Activated CD4-positive, alpha-beta T cell treated with anti-CD3 and anti-CD28 coated beads, Interleukin-2, Interleukin-6, amounts not matched to agents 100 ng/mL and 50 ng/mL, durations not matched to agents 16 hours and 8 hours (primary cell): ENCODE data around the gene ERAL1.
A peak's percentile ranks its signal among the peaks of the same experiment; 100 is the strongest.

Source experiments
- DNase-seq: peaks from one replicate; pipeline ENCODE4 v3.0.0-alpha.2; 2020

The ERAL1 gene

GRCh38 chr17:28880572-28880945 is 25.7 kb downstream of the ERAL1 start:
- no peak for DNase-seq

- DNase-seq, result no peak
These were observed 26.8 kb downstream of the ERAL1 start for GRCh38 chr17:28881533-28882056.

DNA sequence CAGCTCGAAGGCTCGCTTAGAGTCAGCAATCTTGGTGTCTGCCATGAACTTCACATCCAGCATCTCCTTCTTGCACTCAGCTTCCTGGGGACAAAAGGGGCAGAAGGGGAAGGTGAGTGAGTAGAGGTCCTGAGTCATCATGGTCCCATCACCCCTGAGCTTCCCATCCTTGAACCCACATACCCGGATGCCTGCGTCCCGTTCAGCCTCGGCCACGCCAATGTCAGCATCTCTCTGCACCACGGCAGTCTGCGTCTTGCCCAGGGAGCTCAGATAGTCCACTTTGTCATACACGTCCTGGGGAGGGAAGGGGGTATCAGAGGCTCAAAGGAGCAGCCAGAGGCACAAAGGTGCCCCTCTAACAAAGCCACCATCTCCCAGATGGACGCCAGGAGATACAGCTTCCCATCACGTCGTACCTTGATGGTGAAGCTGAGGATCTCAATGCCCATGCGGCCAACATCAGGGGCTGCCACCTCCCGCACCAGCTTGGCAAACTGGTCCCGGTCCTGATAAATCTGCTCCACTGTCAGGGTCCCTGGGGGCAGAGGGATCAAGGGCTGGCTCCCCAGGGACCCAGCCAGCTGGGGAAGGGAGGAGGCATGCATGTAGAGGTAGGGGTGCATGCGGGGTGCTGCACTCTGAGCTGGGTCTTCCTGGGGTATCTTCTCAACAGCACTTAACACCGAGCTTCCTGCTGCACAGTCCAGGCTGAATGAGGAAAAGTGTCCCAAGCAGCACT is 27.5 kb downstream of the ERAL1 start:
- DNase-seq, result no peak

- DNase-seq, result no peak
These were observed 29.3 kb downstream of the ERAL1 start for GRCh38 chr17:28883967-28884702.

DNA sequence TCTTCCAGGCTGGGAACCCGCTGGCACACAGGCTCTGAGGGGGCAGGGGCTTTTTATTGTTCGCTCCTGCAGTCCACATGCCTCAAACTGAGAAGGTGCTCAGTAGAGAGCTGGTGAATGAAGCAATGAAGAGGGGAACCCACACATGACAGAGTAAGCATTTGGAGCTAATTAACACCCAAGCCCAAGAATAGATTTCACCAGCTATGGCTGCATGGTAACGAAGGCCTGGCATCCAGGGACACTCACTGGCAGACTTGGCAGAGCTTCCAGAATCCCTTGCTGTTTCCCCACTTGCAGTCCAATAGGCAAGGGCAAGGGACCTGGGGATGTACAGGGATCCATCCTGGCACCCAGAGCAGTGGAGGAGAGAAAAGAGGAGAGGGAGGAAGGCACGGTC is 30.5 kb downstream of the ERAL1 start:
- no peak for DNase-seq

DNA sequence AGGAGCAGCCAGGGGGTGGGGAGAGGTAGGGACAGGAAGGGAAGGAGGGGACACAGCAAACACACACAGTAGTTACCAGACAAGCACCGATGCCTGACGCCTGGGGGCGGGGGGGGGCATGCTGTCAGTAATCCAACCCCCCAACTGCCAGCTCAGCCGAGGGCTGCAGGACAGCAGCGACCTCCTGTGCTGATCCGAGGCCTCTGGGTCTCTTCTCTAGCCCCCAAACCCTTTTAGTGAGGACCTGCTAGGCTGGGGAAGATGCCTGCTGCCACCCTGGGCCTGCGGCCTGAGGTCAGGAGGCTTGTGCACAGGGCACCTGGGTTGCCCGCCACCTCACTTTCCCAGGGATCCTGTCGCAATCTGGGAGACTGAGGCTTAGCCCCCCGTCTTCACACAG is 31.1 kb downstream of the ERAL1 start:
- no peak for DNase-seq

- DNase-seq, result no peak
These were observed 33.2 kb downstream of the ERAL1 start for GRCh38 chr17:28887871-28888471.

DNA sequence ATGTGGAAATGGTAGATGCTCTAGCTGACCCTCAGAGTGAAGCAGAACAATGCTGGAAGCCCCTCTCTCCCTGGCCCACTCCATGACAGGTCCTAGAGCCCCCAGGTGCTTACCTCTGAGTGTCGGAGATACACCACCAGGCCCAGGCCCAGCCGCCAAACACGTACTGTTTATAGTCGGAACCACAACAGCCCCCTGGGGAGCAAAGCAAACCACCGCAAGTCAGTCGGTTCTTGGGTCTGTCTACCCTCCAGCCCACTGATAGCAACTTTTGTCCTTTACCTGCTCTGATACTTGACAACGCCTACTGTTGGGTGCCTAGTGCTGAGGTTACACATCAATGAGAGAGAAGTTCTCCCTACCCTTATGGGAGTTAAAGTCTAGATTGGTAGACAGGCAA is 34.0 kb downstream of the ERAL1 start:
- DNase-seq, result no peak

DNA sequence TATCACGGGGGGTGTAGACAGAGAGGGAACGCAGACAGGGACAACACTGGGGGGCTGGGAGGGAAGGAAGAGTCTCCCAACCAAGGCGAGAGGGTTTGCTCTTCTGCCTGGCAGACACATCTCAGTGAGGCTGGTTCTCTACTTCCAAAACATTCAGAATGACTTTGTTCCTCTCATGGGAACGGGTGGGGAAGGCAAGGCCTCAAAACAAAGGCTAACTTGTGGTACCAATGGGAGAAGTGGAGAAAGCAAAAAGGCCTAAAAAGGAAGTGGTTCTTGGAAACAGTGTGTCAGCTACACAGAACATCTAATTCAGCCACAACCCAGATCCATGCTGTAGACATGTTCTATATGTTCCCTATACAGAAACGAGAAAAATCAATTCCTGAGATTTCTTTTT is 35.2 kb downstream of the ERAL1 start:
- peak; percentile 15 for DNase-seq

DNA sequence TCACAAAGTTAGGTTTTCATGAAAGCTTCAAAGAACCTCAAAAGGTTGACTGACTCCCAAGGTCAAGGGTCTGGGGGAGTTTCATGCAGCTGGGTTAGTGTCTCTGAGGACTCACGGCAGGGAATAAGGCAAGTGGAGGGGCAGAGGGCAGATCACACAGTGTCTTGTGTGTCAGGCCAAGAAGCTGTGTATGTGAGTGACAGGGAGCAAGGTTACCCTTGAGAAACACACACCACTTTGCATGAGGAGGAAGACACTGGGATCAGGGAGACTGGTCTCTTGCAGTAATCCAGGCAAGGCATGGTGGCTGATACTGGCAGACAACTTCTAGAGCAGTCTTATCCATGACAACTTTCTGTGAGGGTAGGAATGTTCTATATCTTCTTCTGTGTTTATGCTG is 36.4 kb downstream of the ERAL1 start:
- DNase-seq, result no peak

- DNase-seq, result no peak
These were observed 37.2 kb downstream of the ERAL1 start for GRCh38 chr17:28892024-28892423.

DNA sequence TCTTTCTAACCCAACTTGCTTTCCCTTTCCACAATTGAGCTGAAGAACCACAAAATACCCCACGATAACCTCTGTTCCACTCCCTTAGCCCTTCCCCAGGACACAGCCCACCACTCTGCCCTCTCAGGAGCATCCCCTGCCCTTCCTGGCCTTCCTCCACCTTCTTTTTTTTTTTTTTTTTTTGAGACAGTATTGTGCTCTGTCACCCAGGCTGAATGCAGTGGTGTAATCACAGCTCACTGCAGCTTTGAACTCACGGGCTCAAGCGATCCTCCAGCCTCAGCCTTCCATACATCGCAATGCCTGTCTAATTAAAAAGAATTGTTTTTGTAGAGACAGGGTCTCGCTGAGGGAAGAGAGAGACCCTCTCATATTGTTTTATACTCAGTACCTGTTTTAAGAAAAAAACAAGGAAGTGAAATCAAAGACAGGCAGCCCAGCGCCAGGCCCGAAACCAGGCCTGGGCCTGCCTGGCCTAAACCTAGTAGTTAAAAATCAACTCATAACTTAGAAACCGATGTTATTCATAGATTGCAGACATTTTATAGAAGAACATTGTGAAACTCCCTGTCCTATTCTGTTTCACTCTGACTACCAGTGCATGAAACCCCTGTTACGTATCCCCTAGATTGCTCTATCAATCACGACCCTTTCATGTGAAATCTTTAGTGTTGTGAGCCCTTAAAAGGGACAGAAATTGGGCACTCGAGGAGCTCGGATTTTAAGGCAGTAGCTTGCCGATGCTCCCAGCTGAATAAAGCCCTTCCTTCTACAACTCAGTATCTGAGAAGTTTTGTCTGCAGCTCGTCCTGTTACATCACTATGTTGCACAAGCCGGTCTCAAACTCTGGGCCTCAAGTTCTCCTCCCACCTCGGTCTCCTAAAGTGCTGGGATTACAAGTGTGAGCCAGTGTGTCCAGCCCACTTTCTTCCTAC is 38.7 kb downstream of the ERAL1 start:
- DNase-seq, result peak; percentile 64

DNA sequence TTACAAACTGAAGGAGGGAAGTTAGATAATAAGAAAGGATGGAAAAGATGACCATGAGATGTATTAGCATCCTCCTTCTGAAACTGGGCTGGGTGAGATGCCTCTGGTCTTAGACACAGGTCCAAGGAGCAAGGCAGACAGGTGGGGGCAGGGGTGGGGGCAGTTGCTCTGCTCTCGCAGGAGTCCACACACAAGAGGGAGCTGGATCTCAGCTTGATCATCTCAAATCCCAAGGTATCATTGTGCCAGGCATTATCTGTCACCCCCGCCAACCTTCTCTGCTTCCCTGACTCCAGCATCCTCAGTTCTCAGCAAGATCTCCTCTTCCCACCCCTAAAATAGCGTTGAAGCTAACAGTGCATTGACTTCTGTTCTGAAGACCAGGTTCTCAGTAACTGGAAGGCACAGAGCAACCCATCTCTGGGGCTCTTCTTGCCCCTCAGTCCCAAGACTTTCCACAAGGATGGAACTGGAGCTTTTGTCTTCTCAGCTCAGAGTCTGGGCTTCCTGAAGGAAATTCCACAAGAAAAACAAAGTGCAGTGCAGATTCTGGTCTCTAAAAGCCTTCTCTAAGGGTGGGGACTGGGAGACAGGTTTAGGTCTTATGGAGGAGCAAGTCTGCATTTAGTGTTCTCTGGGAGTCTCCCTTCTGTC is 41.1 kb downstream of the ERAL1 start:
- DNase-seq, result peak; percentile 10

DNA sequence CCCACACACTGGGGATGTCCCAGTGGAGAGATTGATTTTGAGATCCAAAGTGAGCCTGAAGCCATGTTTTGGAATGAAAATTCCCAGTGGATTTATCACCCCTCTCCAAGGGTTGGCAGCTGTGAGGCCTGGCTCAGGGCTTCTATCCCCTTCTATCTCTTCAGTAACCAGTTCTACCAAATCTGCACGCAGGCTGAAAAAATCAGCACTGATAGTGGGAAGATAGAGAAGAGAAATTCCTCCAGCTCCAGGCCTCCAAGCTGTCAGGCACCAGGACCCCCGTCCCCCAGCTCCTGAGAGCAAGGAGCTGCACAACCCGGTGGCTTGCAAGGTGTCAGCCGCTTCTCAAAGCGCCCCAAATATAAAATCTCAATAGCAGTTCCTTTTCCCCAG is 41.7 kb downstream of the ERAL1 start:
- DNase-seq, result no peak

DNA sequence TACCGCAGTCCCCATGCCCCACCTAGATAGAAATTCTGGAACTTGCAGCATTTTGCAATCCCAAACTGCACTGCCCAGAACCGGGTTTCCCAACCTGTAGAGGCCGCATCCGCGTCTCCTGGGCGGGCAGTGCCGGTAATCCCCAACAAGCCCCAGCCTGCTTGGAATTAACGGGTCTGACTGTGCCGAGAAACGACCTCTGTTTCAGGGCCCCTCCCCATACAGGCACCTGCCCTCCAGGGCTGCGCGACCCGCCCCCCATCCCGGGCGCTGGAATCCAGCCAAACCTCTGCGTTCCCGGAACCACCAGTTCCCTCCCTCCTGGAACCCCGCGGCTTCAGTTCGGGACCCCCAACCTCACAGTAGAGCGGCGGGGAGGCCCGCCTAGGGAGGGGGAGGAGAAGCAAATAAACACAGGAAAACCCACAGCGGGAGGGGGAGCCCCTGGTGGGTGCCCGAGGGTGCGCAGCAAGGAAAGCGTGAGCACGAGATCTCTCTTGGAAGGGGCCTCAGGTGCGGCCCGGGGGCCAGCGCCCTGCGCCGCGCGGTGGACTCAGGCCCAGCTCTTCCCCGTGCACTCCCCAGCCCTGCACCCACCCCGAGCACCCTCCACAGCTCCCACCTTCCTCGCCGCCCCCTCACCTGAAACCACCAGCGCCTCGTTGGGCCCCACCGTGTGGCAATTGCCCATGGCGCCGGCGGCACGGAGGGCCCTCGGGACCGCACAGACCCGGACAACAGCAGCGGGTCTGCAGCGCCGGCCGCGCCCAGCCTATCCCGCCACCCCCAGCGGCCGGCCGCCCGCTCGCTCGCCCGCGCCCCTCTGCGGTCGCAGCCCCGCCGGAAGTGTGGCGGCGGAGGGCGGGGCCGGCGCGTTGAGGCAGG is 42.3 kb downstream of the ERAL1 start, which contains the start of gene FLOT2:
Gene FLOT2, minus strand, starts transcription at position 850 of the 885 bp plus-strand sequence. Its CDS starts 159 bp downstream, at position 691.
- peak; percentile 60 for DNase-seq

DNA sequence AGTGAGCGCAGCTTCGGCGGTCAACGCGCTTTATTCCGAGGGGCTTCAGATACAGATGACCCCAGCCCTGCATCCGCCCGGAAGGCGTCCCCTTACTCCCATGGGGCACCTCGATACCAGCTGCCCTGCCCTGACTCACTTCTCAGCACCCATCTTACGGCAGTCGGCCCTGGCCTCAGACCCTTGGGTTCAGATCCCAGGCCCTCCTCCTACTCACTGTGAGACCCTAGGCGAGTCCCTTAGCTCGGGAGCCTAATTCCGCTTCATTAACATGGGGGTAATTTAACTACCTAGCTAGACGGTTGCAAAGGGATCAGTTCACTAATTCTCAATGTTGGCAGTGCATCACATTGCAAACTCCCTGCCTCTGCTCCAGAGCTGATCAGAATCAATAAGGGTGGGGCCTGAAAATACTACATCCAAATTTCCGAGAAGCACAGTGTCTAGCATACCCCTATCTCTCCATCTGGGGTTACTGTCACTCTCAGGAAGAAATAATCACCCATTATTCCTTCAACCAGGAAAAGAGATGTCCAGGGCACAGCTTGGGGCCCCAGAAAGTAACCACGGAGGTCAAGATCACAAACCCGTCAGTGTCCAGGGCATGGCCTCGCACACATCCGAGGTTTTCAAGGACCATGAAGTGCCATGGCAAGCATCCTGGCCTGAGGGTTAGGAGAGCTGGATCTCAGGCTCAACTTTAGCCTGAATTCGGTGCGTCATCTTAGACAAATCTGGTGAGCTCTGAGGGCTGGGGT is 43.1 kb downstream of the ERAL1 start:
- no peak for DNase-seq

DNA sequence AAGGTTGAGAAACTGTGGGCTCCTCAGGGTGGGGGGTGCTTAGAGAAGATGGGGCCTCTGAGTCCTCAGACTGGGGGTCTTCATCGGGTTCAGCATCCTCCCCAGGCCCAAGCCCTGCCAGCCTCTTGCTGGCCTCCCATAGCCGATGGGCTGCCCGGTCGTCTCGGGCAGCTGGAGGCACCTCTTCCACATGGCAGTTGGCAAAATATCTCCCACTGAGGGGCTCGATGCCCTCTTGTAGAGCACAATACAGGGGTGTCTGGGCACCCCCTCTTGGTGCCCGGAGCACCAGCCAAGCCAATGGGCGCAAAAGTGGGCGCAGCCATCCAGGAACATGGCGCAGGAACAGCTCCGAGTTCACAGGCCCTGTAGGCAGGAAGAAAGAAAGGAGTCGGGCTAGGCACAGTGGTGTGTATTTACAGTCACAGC is 43.7 kb downstream of the ERAL1 start:
- DNase-seq, result no peak

- DNase-seq, result no peak
These were observed 44.5 kb downstream of the ERAL1 start for GRCh38 chr17:28899212-28899815.

DNA sequence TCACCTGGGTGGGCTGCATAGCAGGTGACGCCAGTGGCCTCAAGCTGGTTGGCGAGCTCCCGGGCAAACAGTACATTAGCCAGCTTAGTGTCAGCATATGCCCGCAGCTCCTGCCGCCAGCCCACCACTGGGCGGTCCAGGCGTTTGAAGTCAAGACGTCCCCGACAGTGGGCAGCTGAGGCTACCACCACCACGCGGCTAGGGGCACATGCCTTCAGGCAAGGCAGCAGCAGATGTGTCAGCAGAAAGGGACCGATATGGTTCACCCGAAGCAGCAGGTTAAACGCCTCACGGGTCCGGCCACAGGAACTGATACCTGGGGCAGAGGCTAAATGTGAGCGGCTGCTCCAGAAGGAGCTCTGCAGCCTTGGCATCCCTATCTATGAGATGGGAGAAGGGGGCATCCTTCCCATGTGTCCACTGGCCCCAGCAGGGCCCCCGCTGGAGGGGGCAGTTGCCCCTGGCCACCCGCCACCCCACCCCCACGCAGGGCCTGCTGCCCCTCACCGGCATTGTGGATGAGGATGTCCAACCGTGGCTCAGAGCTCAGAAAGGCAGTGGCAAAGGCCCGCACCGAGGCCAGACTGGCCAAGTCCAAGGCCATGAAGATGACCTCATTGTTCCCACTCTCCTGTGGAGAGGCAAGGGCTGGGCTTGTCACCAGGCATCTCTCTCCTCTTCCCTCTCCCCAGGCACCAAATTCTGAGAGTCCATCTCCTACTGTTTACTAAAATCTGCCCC is 46.3 kb downstream of the ERAL1 start:
- no peak for DNase-seq
